ENCODE data around the gene NCOA3.

Gene NCOA3

GRCh38 chr20:47669489-47669888 lies 167.8 kb downstream of the NCOA3 start:
- no peak for DNase-seq

GRCh38 chr20:47669927-47670890 lies 168.5 kb downstream of the NCOA3 start:
- DNase-seq, result no peak

- DNase-seq, result no peak
Measured at GRCh38 chr20:47670913-47671312, 169.2 kb downstream of the NCOA3 start.

DNA sequence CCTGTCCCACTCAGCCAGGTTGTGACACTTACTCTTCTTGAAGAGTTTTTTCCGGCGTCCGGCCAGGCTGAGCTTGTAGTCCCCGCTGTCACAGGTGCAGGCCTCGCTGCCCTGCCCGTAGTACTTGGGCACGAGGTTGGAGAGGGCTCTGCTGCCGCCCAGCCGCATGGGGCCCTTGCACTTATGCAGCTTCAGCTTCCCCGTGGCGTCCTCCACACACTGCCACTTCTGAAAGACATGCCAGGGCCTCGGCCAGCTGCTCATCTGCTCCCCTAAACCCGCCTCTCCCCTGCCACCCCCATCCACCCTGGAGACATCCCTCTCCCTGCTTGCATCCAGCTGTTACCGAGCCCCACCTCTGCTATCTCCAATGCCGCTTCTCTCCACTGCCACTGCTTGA lies 170.5 kb downstream of the NCOA3 start:
- DNase-seq, result no peak

DNA sequence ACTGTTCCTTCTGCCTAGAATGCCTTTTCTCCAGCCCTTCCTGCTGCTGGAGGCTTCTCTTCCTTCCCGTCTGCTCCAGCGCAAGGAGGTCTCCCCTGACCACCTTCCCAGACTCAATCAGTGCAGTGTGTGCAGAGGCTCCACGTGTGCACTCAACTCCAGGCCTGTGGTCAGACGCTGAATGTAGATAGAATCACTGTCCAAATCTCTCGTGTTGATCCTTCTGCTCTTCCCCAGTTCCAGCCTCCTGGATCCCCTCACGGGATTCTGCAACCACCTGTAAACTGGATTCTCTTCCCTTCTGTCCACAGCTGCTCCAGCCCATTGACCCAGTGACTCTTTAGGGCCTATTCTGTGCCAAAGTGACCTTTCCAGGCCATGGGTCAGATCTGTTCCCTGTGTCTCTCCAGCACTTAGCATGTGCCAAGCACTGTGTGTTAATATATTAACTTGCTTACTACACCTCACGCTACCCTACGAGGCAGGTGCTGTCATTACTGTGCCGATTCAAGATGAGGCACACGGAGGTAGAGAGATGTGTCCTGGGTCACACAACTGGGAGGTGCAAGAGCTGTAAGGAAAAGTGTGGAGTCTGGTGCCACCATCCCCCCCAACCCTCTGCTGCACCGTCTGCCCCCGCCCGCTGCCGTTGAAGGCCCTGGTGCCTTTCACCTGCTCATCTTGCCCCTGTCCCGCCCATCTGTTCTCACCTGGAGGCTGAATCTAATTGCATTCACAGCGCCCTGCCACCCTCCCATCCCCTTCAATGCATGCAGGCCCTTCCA lies 171.4 kb downstream of the NCOA3 start:
- DNase-seq, result no peak

- DNase-seq, result no peak
Measured at GRCh38 chr20:47673671-47673955, 171.9 kb downstream of the NCOA3 start.

- no peak for DNase-seq
Measured at GRCh38 chr20:47674145-47674544, 172.5 kb downstream of the NCOA3 start.

- no peak for DNase-seq
Measured at GRCh38 chr20:47674686-47675085, 173.0 kb downstream of the NCOA3 start.

DNA sequence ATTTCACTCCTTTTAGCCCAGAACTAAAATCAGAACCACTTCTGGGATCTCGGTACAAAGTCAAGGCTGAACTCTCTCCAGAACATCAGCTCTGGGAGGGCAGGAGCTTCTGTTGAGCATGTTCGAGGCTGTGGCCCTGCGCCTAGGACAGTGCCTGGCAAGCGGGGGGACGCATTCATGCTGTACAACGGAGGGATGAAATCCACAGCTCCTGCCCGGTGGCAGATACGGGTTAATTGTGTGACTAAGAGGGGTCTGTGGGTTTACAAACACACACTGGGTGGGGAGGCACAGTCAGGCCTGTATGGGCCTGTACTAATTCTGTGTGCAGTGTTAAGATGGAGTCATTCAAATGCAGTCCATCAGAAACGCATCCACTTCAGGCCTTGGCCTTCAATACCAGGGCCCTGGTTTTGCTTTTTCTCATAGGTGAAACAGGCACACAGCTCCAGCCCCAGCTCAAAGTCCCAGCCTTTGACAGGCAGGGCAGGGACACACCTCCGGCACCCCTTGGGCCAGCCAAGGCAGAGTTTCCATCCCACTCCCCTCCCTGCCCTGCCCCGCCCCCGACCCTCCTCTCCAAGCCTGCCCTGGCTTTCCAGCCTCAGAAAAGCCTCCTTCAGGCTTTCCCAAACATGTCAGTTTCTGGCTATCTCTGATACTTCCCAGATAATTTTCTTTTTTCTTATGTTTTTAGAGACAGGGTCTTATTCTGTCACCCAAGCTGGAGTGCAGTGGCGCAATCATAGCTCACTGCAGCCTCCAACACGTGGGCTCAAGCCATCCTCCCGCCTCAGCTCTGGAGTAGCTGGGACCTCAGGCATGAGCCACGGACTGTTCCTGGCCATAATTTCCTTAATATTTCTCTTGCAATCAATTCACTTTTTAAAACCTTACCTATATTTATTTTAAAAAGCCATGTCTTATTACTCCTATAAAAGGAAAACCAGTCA lies 173.8 kb downstream of the NCOA3 start:
- no peak for DNase-seq

GRCh38 chr20:47676219-47676721 lies 174.6 kb downstream of the NCOA3 start:
- no peak for DNase-seq

DNA sequence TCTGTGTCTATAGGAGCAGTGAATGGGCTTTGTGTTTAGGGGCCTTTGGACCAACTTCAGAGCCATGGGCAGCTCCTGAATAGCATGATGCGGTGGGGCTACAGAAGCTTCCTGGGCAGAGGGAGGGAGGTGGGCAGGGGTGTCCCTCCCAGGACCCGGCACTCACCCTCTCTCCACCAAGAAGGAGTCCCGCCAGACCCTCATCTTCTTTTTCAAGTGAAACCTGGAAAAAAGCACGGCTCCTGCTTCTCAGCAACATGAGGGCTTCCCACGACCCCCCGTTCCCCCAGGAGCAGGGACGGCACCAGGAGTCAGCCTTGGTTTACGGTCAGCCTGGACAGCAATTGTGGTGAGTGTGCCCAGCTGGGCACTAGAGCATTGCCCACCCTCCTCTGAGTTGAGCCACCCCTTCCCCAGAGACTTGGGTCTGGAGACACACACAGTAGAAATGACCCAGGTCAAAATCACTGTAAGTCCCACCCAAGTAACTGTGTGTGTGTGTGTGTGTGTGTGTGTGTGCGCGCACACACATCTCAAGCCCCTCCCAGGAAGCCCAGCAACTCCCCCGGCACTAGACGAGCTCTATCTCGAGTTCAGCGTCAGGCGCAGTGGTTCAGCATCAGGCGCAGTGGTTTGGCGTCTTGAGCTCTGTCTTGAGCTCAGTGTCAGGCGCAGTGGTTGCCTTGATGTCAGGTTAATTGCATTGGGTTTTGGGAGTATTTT lies 175.4 kb downstream of the NCOA3 start:
- DNase-seq, result no peak

DNA sequence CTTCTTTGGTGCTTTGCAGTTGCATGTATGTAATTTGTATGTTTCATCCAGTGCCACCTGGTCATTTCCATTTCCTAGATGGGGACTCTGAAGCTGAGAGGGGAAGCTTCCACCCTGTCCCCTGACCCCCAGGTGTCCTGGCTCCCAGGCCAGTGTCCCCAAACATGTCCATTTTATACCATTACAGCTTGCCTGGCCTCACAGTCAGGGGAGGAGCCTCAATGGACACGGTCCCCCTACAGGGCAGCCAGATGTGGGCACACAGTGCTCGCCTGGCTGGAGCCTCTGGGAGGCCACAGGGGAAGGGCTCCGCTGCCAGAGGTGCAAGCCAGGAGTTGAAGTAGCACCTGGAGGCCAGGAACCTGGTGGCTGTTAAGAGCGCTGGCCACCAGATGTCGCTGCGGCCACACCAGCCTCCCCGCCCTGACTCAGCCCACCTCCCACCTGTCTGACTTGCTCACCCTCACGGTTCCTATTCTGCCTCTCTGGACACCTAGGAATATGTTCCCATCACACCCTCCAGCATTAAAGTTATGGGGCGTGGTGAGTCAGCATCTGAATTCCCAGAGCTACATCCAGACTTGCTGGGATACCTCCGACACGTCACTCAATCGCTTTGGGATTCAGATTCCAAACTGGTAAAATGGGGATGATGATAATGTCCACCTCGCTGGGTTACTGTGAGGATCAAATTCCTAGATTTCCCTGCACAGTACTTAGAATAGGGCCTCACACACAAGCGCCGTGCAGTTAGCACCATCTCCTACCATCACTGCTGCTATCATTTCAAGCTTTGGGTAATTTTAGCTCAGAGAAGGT lies 176.2 kb downstream of the NCOA3 start:
- DNase-seq, result no peak

- DNase-seq, result no peak
Measured at GRCh38 chr20:47678536-47678935, 176.8 kb downstream of the NCOA3 start.

DNA sequence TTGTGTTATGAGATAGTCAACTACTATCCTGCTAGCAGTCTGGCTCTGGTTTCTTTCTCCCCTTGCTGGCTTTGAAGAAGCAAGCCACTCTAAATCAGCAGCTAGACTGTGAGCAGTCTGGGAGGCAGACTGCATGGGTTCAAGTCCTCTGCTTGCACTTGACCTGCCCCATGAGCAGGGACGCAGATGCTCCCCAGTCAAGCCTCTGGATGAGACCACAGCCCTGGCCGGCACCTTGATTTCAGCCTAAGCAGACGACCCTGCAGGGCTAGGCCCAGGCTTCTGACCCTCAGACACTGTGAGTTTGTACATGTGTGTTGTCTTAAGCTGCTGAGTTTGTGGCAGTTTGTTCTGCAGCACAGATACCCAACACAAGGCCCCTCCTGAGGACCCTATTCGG lies 177.8 kb downstream of the NCOA3 start:
- no peak for DNase-seq

- no peak for DNase-seq
Measured at GRCh38 chr20:47680804-47681529, 179.3 kb downstream of the NCOA3 start.

- DNase-seq, result no peak
Measured at GRCh38 chr20:47682028-47682783, 180.5 kb downstream of the NCOA3 start.

- DNase-seq, result no peak
Measured at GRCh38 chr20:47682916-47683315, 181.2 kb downstream of the NCOA3 start.

- DNase-seq, result no peak
Measured at GRCh38 chr20:47684306-47685080, 182.8 kb downstream of the NCOA3 start.

GRCh38 chr20:47686545-47686944 lies 184.9 kb downstream of the NCOA3 start:
- DNase-seq, result no peak
